Measurements from ENCODE around the gene RACGAP1. TPM values are rescaled to one million over a fixed set of nuclear protein-coding genes. Genes with fewer than 3 reads are reported as not detected.
"Not testable (repeated sequence)": the region's sequence is repeated elsewhere in the genome, so short reads cannot be mapped to it uniquely, and the experiment has no call there.

Gene RACGAP1
- polyA plus RNA-seq, 1 donor from 2014 or later = 18.3 TPM

- not testable (repeated sequence) for H3K4me2 ChIP-seq (ENCODE audit: low read length); H3K79me2 ChIP-seq (replicated peaks; ENCODE audit: insufficient read depth, low read length); H3K27ac ChIP-seq (ENCODE audit: low read length); H4K20me1 ChIP-seq (ENCODE audit: insufficient read depth); H3K36me3 ChIP-seq (ENCODE audit: insufficient read depth, low read length); H3K9ac ChIP-seq (ENCODE audit: low read length); H3K9me2 ChIP-seq (ENCODE audit: insufficient read depth, low read length); H3K9me3 ChIP-seq (ENCODE audit: low read length); H3F3A ChIP-seq (ENCODE audit: insufficient read depth, low read length, poor library complexity, severe bottlenecking); H3K4me3 ChIP-seq (ENCODE audit: low read length); H3K27me3 ChIP-seq (ENCODE audit: insufficient read depth, low read depth, low read length); H2AFZ ChIP-seq (ENCODE audit: low read depth, low read length)
Observed at GRCh38 chr12:49986476-49986875, 38.8 kb downstream of the RACGAP1 start.

- no peak overlapping the region for H3K4me2 ChIP-seq (ENCODE audit: low read length)
- H2AFZ ChIP-seq (ENCODE audit: low read depth, low read length) = no peak overlapping the region
- no peak overlapping the region for H3K27ac ChIP-seq (ENCODE audit: low read length)
- H3K9me3 ChIP-seq (ENCODE audit: low read length) = no peaks in the 10 kb centered on the region
- no peaks in the 10 kb centered on the region for H3K36me3 ChIP-seq (ENCODE audit: insufficient read depth, low read length)
- no peak overlapping the region for H3K4me3 ChIP-seq (ENCODE audit: low read length)
- TF ChIP-seq RAD21 (conservative IDR thresholded peaks at IDR 0.05) (no peak), SMC3 (conservative IDR thresholded peaks at IDR 0.05; ENCODE audit: poor library complexity) (no peak), EP300 (conservative IDR thresholded peaks at IDR 0.05; ENCODE audit: poor library complexity, severe bottlenecking) (no peak), TAF1 (IDR thresholded peaks at IDR 0.05; ENCODE audit: low read depth) (no peak), POLR2AphosphoS5 (IDR thresholded peaks at IDR 0.05) (no peak), MXI1 (conservative IDR thresholded peaks at IDR 0.05; ENCODE audit: poor library complexity, severe bottlenecking) (no peak), EZH2 (IDR thresholded peaks at IDR 0.05; ENCODE audit: borderline replicate concordance, insufficient read depth, low read length, poor library complexity, severe bottlenecking) (no peak)
- TF ChIP-seq, protein P1, sequence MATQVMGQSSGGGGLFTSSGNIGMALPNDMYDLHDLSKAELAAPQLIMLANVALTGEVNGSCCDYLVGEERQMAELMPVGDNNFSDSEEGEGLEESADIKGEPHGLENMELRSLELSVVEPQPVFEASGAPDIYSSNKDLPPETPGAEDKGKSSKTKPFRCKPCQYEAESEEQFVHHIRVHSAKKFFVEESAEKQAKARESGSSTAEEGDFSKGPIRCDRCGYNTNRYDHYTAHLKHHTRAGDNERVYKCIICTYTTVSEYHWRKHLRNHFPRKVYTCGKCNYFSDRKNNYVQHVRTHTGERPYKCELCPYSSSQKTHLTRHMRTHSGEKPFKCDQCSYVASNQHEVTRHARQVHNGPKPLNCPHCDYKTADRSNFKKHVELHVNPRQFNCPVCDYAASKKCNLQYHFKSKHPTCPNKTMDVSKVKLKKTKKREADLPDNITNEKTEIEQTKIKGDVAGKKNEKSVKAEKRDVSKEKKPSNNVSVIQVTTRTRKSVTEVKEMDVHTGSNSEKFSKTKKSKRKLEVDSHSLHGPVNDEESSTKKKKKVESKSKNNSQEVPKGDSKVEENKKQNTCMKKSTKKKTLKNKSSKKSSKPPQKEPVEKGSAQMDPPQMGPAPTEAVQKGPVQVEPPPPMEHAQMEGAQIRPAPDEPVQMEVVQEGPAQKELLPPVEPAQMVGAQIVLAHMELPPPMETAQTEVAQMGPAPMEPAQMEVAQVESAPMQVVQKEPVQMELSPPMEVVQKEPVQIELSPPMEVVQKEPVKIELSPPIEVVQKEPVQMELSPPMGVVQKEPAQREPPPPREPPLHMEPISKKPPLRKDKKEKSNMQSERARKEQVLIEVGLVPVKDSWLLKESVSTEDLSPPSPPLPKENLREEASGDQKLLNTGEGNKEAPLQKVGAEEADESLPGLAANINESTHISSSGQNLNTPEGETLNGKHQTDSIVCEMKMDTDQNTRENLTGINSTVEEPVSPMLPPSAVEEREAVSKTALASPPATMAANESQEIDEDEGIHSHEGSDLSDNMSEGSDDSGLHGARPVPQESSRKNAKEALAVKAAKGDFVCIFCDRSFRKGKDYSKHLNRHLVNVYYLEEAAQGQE (IDR thresholded peaks at IDR 0.05; ENCODE audit: borderline replicate concordance) = no peak
- TF ChIP-seq, protein P2, sequence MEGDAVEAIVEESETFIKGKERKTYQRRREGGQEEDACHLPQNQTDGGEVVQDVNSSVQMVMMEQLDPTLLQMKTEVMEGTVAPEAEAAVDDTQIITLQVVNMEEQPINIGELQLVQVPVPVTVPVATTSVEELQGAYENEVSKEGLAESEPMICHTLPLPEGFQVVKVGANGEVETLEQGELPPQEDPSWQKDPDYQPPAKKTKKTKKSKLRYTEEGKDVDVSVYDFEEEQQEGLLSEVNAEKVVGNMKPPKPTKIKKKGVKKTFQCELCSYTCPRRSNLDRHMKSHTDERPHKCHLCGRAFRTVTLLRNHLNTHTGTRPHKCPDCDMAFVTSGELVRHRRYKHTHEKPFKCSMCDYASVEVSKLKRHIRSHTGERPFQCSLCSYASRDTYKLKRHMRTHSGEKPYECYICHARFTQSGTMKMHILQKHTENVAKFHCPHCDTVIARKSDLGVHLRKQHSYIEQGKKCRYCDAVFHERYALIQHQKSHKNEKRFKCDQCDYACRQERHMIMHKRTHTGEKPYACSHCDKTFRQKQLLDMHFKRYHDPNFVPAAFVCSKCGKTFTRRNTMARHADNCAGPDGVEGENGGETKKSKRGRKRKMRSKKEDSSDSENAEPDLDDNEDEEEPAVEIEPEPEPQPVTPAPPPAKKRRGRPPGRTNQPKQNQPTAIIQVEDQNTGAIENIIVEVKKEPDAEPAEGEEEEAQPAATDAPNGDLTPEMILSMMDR (IDR thresholded peaks at IDR 0.05; ENCODE audit: poor library complexity, severe bottlenecking) = no peak
- no peaks in the 10 kb centered on the region for H3K9me2 ChIP-seq (ENCODE audit: insufficient read depth, low read length)
- H3K9ac ChIP-seq (ENCODE audit: low read length) = no peak overlapping the region
- no peaks in the 10 kb centered on the region for H3F3A ChIP-seq (ENCODE audit: insufficient read depth, low read length, poor library complexity, severe bottlenecking)
- no peaks in the 10 kb centered on the region for H3K79me2 ChIP-seq (replicated peaks; ENCODE audit: insufficient read depth, low read length)
- H4K20me1 ChIP-seq (ENCODE audit: insufficient read depth) = no peaks in the 10 kb centered on the region
- no peaks in the 10 kb centered on the region for H3K27me3 ChIP-seq (ENCODE audit: insufficient read depth, low read depth, low read length)
Observed at GRCh38 chr12:49985981-49986380, 39.3 kb downstream of the RACGAP1 start.

Measured in neural cell (in vitro differentiated cells).